CD8-positive, alpha-beta memory T cell (primary cell): ENCODE data around the gene TRABD. TPM values are rescaled to one million over a fixed set of nuclear protein-coding genes. Genes with fewer than 3 reads are reported as not detected.
A peak's percentile ranks its signal among the peaks of the same experiment; 100 is the strongest.
"Not testable (repeated sequence)": the region's sequence is repeated elsewhere in the genome, so short reads cannot be mapped to it uniquely, and the experiment has no call there.

ENCODE experiments used
- CTCF ChIA-PET: fragments of 350-600 bp; sonication (Branson Sonifier 250); formaldehyde crosslinking; loops from one replicate; lab custom pipeline; 2021; ENCODE audit warnings: antibody characterized with exemption; lab: Charles Lee
- POLR2A ChIA-PET: fragments of 350-600 bp; sonication (Branson Sonifier 250); formaldehyde crosslinking; loops from one replicate; lab custom pipeline; 2021; ENCODE audit warnings: antibody characterized with exemption; lab: Charles Lee
- DNase-seq, 5 donors: peaks; one replicate each; pipeline versions ENCODE4 v3.0.0 to v3.0.0-alpha.2; 2020 to 2022; ENCODE audit warnings: mixed read lengths in 1 of 5
- H3K27ac ChIP-seq: one replicate; pipeline ENCODE4 v1.7.0; 2013; ENCODE audit warnings: low read depth, mild to moderate bottlenecking, low read length, moderate library complexity
- H3K27me3 ChIP-seq: 2 replicates; pipeline ENCODE4 v1.7.0; 2013; ENCODE audit warnings: low read length, mild to moderate bottlenecking; ENCODE audit not compliant: insufficient read depth, poor library complexity, severe bottlenecking
- H3K36me3 ChIP-seq: 2 replicates; pipeline ENCODE4 v1.7.0; 2013; ENCODE audit warnings: mild to moderate bottlenecking, low read length, moderate library complexity; ENCODE audit not compliant: insufficient read depth
- H3K4me1 ChIP-seq: 2 replicates; pipeline ENCODE4 v1.7.0; 2013; ENCODE audit warnings: mild to moderate bottlenecking, low read length, moderate library complexity; ENCODE audit not compliant: insufficient read depth
- H3K4me3 ChIP-seq: 2 replicates; pipeline ENCODE4 v1.7.0; 2013; ENCODE audit warnings: mild to moderate bottlenecking, low read length
- H3K9me3 ChIP-seq: 2 replicates; pipeline ENCODE4 v1.7.0; 2013; ENCODE audit warnings: mild to moderate bottlenecking, low read length
- H3K27ac Mint-ChIP-seq, 8 donors: one replicate each; pipeline ENCODE4 v1.8.0; 2020 to 2021; ENCODE audit warnings: mixed read lengths in 8 of 8, mild to moderate bottlenecking in 6 of 8, inconsistent platforms in 3 of 8, moderate library complexity in 3 of 8
- H3K27me3 Mint-ChIP-seq, 2 donors: one replicate each; pipeline ENCODE4 v1.8.0; 2020 to 2021; ENCODE audit warnings: mixed read lengths in 2 of 2, mild to moderate bottlenecking in 1 of 2, moderate library complexity in 1 of 2
- H3K36me3 Mint-ChIP-seq, 3 donors: one replicate each; pipeline ENCODE4 v1.8.0; 2020 to 2021; ENCODE audit warnings: mixed read lengths in 3 of 3, inconsistent platforms in 1 of 3, mild to moderate bottlenecking in 1 of 3
- H3K4me1 Mint-ChIP-seq, 3 donors: one replicate each; pipeline ENCODE4 v1.8.0; 2020 to 2021; ENCODE audit warnings: mixed read lengths in 3 of 3, inconsistent platforms in 1 of 3, mild to moderate bottlenecking in 1 of 3
- H3K4me3 Mint-ChIP-seq, 7 donors: one replicate each; pipeline ENCODE4 v1.8.0; 2020 to 2021; ENCODE audit warnings: mixed read lengths in 7 of 7, mild to moderate bottlenecking in 6 of 7, moderate library complexity in 4 of 7, inconsistent platforms in 2 of 7
- H3K9me3 Mint-ChIP-seq, 5 donors: one replicate each; pipeline ENCODE4 v1.8.0; 2020 to 2022; ENCODE audit warnings: mixed read lengths in 5 of 5, mild to moderate bottlenecking in 3 of 5, moderate library complexity in 2 of 5, inconsistent platforms in 1 of 5
- polyA plus RNA-seq: library from polyadenylated mRNA; unstranded; fragments of 300-500 nt; fragmentation: Illumina TruSeq; gene quantifications from one replicate; pipeline ENCODE4 v1.2.3, GENCODE V29; 2021
- total RNA-seq, 2 experiments: library from RNA; stranded (reverse); gene quantifications; one replicate each; pipeline ENCODE4 v1.2.3, GENCODE V29; 2021

Gene TRABD
- total and polyA plus RNA-seq, 3 experiments from 2014 or later: 49.0 to 102 (median 96.2) TPM

GRCh38 chr22:50141891-50142363, 43.8 kb upstream of the TRABD start:
- H3K9me3 ChIP-seq: no peaks in the 10 kb centered on the region
- no peaks in the 10 kb centered on the region for H3K4me1 ChIP-seq
- Mint-ChIP-seq H3K27me3 (peaks cover 9 to 41% of the 10 kb centered on the region in 2 donors), H3K4me1 (peaks cover 0 to 3% (median 0%) of the 10 kb centered on the region in 3 donors), H3K9me3 (no peaks in the 10 kb centered on the region), H3K36me3 (no peaks in the 10 kb centered on the region), H3K27ac (no peak overlapping the region), H3K4me3 (no peak overlapping the region)
- H3K4me3 ChIP-seq: no peak overlapping the region
- no peak overlapping the region for H3K27ac ChIP-seq
- DNase-seq: no peak
- H3K36me3 ChIP-seq: no peaks in the 10 kb centered on the region
- ChIA-PET POLR2A (no interaction called here), CTCF (interaction anchor here (1.2 kb wide), 1 partner anchor 149 kb away, joined by 3 read pairs; no protein-coding TSS in a partner anchor)
- H3K27me3 ChIP-seq: no peaks in the 10 kb centered on the region

DNA sequence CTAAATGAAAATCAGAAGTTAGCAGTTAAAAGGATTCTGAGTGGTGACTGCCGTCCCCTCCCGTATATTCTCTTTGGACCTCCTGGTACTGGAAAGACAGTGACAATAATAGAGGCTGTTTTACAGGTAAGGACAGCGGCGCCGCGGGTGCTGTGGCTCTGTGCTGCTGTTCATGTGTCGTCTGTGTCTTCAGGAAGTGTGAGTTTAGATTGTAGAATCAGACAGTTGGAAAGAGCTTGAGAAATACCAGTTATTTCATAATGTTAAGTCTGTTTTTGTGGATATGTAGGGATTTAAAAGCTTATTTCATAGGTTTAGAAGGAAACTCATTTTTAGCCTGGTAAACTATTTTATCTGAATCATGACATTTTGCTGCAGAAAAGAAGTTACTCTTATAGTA, 42.6 kb upstream of the TRABD start:
- Histone ChIP-seq H3K9me3 (no peaks in the 10 kb centered on the region), H3K36me3 (no peaks in the 10 kb centered on the region), H3K4me1 (no peaks in the 10 kb centered on the region), H3K27ac (no peak overlapping the region), H3K4me3 (no peak overlapping the region), H3K27me3 (no peaks in the 10 kb centered on the region)
- ChIA-PET POLR2A (interaction anchor here (0.6 kb wide), 1 partner anchor 26 kb away, joined by 3 read pairs; no protein-coding TSS in a partner anchor), CTCF (no interaction called here)
- no peaks in the 10 kb centered on the region for H3K9me3 Mint-ChIP-seq
- peaks cover 9 to 37% of the 10 kb centered on the region in 2 donors for H3K27me3 Mint-ChIP-seq
- no peak for DNase-seq
- no peak overlapping the region for H3K27ac Mint-ChIP-seq
- no peaks in the 10 kb centered on the region for H3K36me3 Mint-ChIP-seq
- no peak overlapping the region for H3K4me3 Mint-ChIP-seq
- H3K4me1 Mint-ChIP-seq: peaks cover 0 to 4% (median 0%) of the 10 kb centered on the region in 3 donors

GRCh38 chr22:50144005-50144614, 41.6 kb upstream of the TRABD start:
- Histone ChIP-seq H3K4me3 (no peak overlapping the region), H3K27me3 (no peaks in the 10 kb centered on the region), H3K9me3 (no peaks in the 10 kb centered on the region), H3K27ac (no peak overlapping the region), H3K4me1 (no peaks in the 10 kb centered on the region), H3K36me3 (no peaks in the 10 kb centered on the region)
- Mint-ChIP-seq H3K27ac (no peak overlapping the region), H3K36me3 (no peaks in the 10 kb centered on the region), H3K4me1 (peaks cover 0 to 4% (median 0%) of the 10 kb centered on the region in 3 donors), H3K27me3 (peaks cover 7 to 34% of the 10 kb centered on the region in 2 donors), H3K4me3 (no peak overlapping the region), H3K9me3 (no peaks in the 10 kb centered on the region)
- DNase-seq: no peak
- CTCF ChIA-PET: no interaction called here
- POLR2A ChIA-PET: no interaction called here

DNA sequence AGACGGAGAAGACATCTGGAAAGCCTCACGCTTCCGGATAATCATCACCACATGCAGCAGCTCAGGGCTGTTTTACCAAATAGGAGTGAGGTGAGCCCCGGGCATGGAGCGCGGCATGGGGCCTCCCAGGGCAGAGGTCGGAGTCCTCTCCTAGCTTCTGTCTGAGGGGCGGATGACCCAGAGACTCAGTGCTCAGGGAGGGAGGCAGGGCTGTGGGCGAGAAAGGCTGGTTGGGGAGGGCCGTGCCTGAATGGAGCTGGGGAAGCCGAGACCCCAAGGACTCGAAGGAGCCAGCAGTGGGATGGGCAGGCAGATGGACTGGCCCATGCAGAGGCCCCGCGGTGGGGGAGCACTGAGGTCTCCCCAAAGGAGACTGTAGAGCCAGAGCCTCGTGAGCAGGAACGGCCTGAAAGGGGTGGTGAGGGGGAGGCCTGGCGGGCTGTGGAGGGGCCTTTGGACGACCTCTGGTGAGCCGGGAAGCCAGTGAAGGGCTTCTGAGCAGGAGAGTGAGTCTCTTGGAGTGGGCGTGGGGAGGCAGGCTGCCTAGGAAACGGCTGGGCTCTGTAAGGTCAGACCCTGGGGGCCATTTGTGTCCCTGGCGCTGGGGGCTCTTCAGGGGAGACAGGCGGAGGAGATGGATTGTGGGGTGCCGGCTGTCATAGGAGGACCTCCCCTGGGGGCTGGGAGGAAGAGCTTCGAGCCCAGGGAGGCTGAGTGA, 39.8 kb upstream of the TRABD start:
- no peaks in the 10 kb centered on the region for H3K4me1 ChIP-seq
- no peak overlapping the region for H3K4me3 ChIP-seq
- H3K9me3 ChIP-seq: no peaks in the 10 kb centered on the region
- no peak overlapping the region for H3K27ac ChIP-seq
- peak overlapping the region in 1 of 8 donors; percentile 43 for H3K27ac Mint-ChIP-seq
- POLR2A ChIA-PET: no interaction called here
- H3K27me3 ChIP-seq: no peaks in the 10 kb centered on the region
- H3K4me1 Mint-ChIP-seq: peaks cover 0 to 8% (median 2%) of the 10 kb centered on the region in 3 donors
- H3K36me3 ChIP-seq: no peaks in the 10 kb centered on the region
- peaks cover 3 to 19% of the 10 kb centered on the region in 2 donors for H3K27me3 Mint-ChIP-seq
- H3K36me3 Mint-ChIP-seq: no peaks in the 10 kb centered on the region
- H3K4me3 Mint-ChIP-seq: no peak overlapping the region
- DNase-seq: no peak
- CTCF ChIA-PET: no interaction called here
- H3K9me3 Mint-ChIP-seq: no peaks in the 10 kb centered on the region

DNA sequence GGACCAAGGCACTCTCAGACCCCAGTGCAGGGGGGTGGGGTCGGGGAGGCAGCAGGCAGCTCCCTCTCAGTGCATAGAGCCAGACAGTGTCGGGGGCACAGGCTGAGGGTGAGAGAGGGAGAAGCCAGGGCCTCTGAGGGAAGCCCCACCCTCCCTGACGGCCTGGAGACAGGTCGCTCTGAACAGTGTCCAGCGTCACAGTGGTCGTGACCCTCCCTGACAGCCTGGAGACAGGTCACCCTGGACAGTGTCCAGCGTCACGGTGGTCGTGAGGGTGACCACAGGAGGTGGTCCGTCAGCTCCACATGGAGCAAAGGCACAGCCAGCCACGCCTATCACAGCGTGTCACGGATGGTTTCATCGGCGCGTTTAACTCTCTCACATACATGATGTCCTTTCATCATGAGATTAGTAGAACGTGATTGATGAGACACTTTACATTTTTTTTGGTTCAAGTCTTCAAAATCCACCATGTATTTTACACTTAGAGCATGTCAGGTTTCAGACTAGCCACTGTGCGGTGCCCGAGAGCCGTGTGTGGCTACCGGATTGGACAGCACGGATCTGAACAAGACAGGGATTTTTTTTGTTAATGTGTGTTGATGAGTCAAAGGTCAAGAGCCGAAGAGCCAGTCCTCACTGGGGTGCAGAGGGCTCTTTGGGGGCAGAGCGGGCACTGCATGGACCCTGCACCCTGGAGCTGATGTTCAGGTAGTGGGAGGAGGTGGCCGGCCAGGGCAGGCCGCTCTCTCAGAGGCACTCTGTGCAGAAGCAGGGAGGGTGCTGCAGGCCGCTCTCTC, 39.1 kb upstream of the TRABD start:
- no peak overlapping the region for H3K27ac ChIP-seq
- H3K9me3 Mint-ChIP-seq: no peaks in the 10 kb centered on the region
- peaks cover 3 to 19% of the 10 kb centered on the region in 2 donors for H3K27me3 Mint-ChIP-seq
- no peaks in the 10 kb centered on the region for H3K4me1 ChIP-seq
- no peaks in the 10 kb centered on the region for H3K27me3 ChIP-seq
- ChIA-PET CTCF (no interaction called here), POLR2A (no interaction called here)
- no peak overlapping the region for H3K4me3 ChIP-seq
- H3K27ac Mint-ChIP-seq: no peak overlapping the region
- no peak overlapping the region for H3K4me3 Mint-ChIP-seq
- no peaks in the 10 kb centered on the region for H3K36me3 Mint-ChIP-seq
- H3K9me3 ChIP-seq: no peaks in the 10 kb centered on the region
- DNase-seq: no peak
- peaks cover 0 to 8% (median 2%) of the 10 kb centered on the region in 3 donors for H3K4me1 Mint-ChIP-seq
- H3K36me3 ChIP-seq: no peaks in the 10 kb centered on the region

GRCh38 chr22:50147258-50148165, 38.2 kb upstream of the TRABD start:
- H3K9me3 ChIP-seq, H3K4me3 Mint-ChIP-seq, H3K4me1 Mint-ChIP-seq, H3K4me3 ChIP-seq, H3K4me1 ChIP-seq, H3K36me3 ChIP-seq, H3K27me3 ChIP-seq, H3K27ac Mint-ChIP-seq, H3K27ac ChIP-seq, DNase-seq, H3K9me3 Mint-ChIP-seq, POLR2A ChIA-PET, H3K36me3 Mint-ChIP-seq: not testable (repeated sequence)
- H3K27me3 Mint-ChIP-seq: peaks cover 1 to 11% of the 10 kb centered on the region in 2 donors
- CTCF ChIA-PET: interaction anchor here (1.9 to 5.0 kb wide), 4 partner anchors 44 to 217 kb away, joined by 7 to 35 read pairs (median 16); no protein-coding TSS in a partner anchor

DNA sequence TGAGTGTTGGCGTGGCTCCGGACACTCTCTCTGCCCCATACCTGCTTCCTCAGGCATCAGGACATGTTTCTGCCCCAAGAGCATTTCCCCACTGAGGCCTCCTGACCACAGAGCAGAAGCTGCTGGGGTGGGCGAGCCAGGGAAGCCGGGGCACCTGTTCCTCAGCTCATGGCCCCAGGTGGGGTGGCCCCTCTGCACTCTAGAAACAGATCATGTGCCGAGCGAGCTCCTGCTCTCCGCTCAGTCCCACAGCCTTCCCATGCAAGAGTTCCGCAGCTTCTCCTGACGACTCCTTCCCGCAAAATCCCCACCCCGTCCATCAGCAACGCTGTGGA, 37.6 kb upstream of the TRABD start:
- ChIA-PET POLR2A (no interaction called here), CTCF (interaction anchor here (0.8 to 5.0 kb wide), 5 partner anchors 43 to 218 kb away, joined by 3 to 35 read pairs (median 14); no protein-coding TSS in a partner anchor)
- no peaks in the 10 kb centered on the region for H3K36me3 Mint-ChIP-seq
- H3K4me3 Mint-ChIP-seq: no peak overlapping the region
- H3K36me3 ChIP-seq: no peaks in the 10 kb centered on the region
- no peaks in the 10 kb centered on the region for H3K9me3 ChIP-seq
- H3K27me3 Mint-ChIP-seq: peaks cover 1 to 6% of the 10 kb centered on the region in 2 donors
- no peak overlapping the region for H3K27ac Mint-ChIP-seq
- no peaks in the 10 kb centered on the region for H3K27me3 ChIP-seq
- no peak overlapping the region for H3K27ac ChIP-seq
- H3K4me1 ChIP-seq: no peaks in the 10 kb centered on the region
- peaks cover 0 to 8% (median 2%) of the 10 kb centered on the region in 3 donors for H3K4me1 Mint-ChIP-seq
- H3K4me3 ChIP-seq: no peak overlapping the region
- no peak for DNase-seq
- no peaks in the 10 kb centered on the region for H3K9me3 Mint-ChIP-seq
